Measurements from ENCODE around the gene PHF2.

PHF2 gene

GRCh38 chr9:93701494-93702218, 125.3 kb downstream of the PHF2 start:
- no peaks in the 10 kb centered on the region for H3K27me3 ChIP-seq (ENCODE audit: control insufficient read depth, insufficient read depth, low read length)
- no peak overlapping the region for H3K4me2 ChIP-seq (ENCODE audit: low read length)
- no peaks in the 10 kb centered on the region for H3K36me3 ChIP-seq (ENCODE audit: insufficient read depth, low read length)
- H3K9me3 ChIP-seq (replicated peaks; ENCODE audit: low read length): no peaks in the 10 kb centered on the region
- no peaks in the 10 kb centered on the region for H3K4me1 ChIP-seq (ENCODE audit: control insufficient read depth, insufficient read depth, low read length)
- H3K4me3 ChIP-seq (ENCODE audit: low read length): no peak overlapping the region
- no peak overlapping the region for H3K9ac ChIP-seq (ENCODE audit: low read depth, low read length)

- Histone ChIP-seq H3K27me3 (ENCODE audit: control insufficient read depth, insufficient read depth, low read length) (no peaks in the 10 kb centered on the region), H3K4me3 (ENCODE audit: low read length) (no peak overlapping the region), H3K36me3 (ENCODE audit: insufficient read depth, low read length) (no peaks in the 10 kb centered on the region), H3K4me1 (ENCODE audit: control insufficient read depth, insufficient read depth, low read length) (no peaks in the 10 kb centered on the region), H3K4me2 (ENCODE audit: low read length) (no peak overlapping the region), H3K9ac (ENCODE audit: low read depth, low read length) (no peak overlapping the region), H3K9me3 (replicated peaks; ENCODE audit: low read length) (no peaks in the 10 kb centered on the region)
Observed at GRCh38 chr9:93702261-93702660, 125.9 kb downstream of the PHF2 start.

GRCh38 chr9:93708289-93708986, 132.1 kb downstream of the PHF2 start:
- Histone ChIP-seq H3K36me3 (ENCODE audit: insufficient read depth, low read length) (no peaks in the 10 kb centered on the region), H3K27me3 (ENCODE audit: control insufficient read depth, insufficient read depth, low read length) (no peaks in the 10 kb centered on the region), H3K9ac (ENCODE audit: low read depth, low read length) (no peak overlapping the region), H3K4me1 (ENCODE audit: control insufficient read depth, insufficient read depth, low read length) (no peaks in the 10 kb centered on the region), H3K9me3 (replicated peaks; ENCODE audit: low read length) (no peaks in the 10 kb centered on the region), H3K4me3 (ENCODE audit: low read length) (no peak overlapping the region), H3K4me2 (ENCODE audit: low read length) (no peak overlapping the region)

GRCh38 chr9:93708987-93709302, 132.6 kb downstream of the PHF2 start:
- Histone ChIP-seq H3K9me3 (replicated peaks; ENCODE audit: low read length) (no peaks in the 10 kb centered on the region), H3K4me3 (ENCODE audit: low read length) (no peak overlapping the region), H3K4me1 (ENCODE audit: control insufficient read depth, insufficient read depth, low read length) (no peaks in the 10 kb centered on the region), H3K4me2 (ENCODE audit: low read length) (no peak overlapping the region), H3K27me3 (ENCODE audit: control insufficient read depth, insufficient read depth, low read length) (no peaks in the 10 kb centered on the region), H3K9ac (ENCODE audit: low read depth, low read length) (no peak overlapping the region), H3K36me3 (ENCODE audit: insufficient read depth, low read length) (no peaks in the 10 kb centered on the region)

- Histone ChIP-seq H3K36me3 (ENCODE audit: insufficient read depth, low read length) (no peaks in the 10 kb centered on the region), H3K27me3 (ENCODE audit: control insufficient read depth, insufficient read depth, low read length) (no peaks in the 10 kb centered on the region), H3K4me2 (ENCODE audit: low read length) (no peak overlapping the region), H3K4me3 (ENCODE audit: low read length) (no peak overlapping the region), H3K9me3 (replicated peaks; ENCODE audit: low read length) (no peaks in the 10 kb centered on the region), H3K9ac (ENCODE audit: low read depth, low read length) (no peak overlapping the region), H3K4me1 (ENCODE audit: control insufficient read depth, insufficient read depth, low read length) (no peaks in the 10 kb centered on the region)
Observed at GRCh38 chr9:93709600-93710369, 133.4 kb downstream of the PHF2 start.

GRCh38 chr9:93710370-93710723, 134.0 kb downstream of the PHF2 start:
- no peaks in the 10 kb centered on the region for H3K9me3 ChIP-seq (replicated peaks; ENCODE audit: low read length)
- H3K4me3 ChIP-seq (ENCODE audit: low read length): no peak overlapping the region
- H3K4me2 ChIP-seq (ENCODE audit: low read length): no peak overlapping the region
- H3K36me3 ChIP-seq (ENCODE audit: insufficient read depth, low read length): no peaks in the 10 kb centered on the region
- H3K4me1 ChIP-seq (ENCODE audit: control insufficient read depth, insufficient read depth, low read length): no peaks in the 10 kb centered on the region
- H3K9ac ChIP-seq (ENCODE audit: low read depth, low read length): no peak overlapping the region
- H3K27me3 ChIP-seq (ENCODE audit: control insufficient read depth, insufficient read depth, low read length): no peaks in the 10 kb centered on the region

GRCh38 chr9:93711002-93711401, 134.6 kb downstream of the PHF2 start:
- Histone ChIP-seq H3K4me2 (ENCODE audit: low read length) (no peak overlapping the region), H3K9ac (ENCODE audit: low read depth, low read length) (no peak overlapping the region), H3K4me1 (ENCODE audit: control insufficient read depth, insufficient read depth, low read length) (no peaks in the 10 kb centered on the region), H3K4me3 (ENCODE audit: low read length) (no peak overlapping the region), H3K27me3 (ENCODE audit: control insufficient read depth, insufficient read depth, low read length) (no peaks in the 10 kb centered on the region), H3K36me3 (ENCODE audit: insufficient read depth, low read length) (no peaks in the 10 kb centered on the region), H3K9me3 (replicated peaks; ENCODE audit: low read length) (no peaks in the 10 kb centered on the region)

- no peaks in the 10 kb centered on the region for H3K27me3 ChIP-seq (ENCODE audit: control insufficient read depth, insufficient read depth, low read length)
- no peaks in the 10 kb centered on the region for H3K4me1 ChIP-seq (ENCODE audit: control insufficient read depth, insufficient read depth, low read length)
- no peaks in the 10 kb centered on the region for H3K9me3 ChIP-seq (replicated peaks; ENCODE audit: low read length)
- no peak overlapping the region for H3K4me3 ChIP-seq (ENCODE audit: low read length)
- H3K9ac ChIP-seq (ENCODE audit: low read depth, low read length): no peak overlapping the region
- no peak overlapping the region for H3K4me2 ChIP-seq (ENCODE audit: low read length)
- H3K36me3 ChIP-seq (ENCODE audit: insufficient read depth, low read length): no peaks in the 10 kb centered on the region
Observed at GRCh38 chr9:93712896-93713295, 136.5 kb downstream of the PHF2 start.

GRCh38 chr9:93713716-93714115, 137.3 kb downstream of the PHF2 start:
- H3K4me1 ChIP-seq (ENCODE audit: control insufficient read depth, insufficient read depth, low read length): no peaks in the 10 kb centered on the region
- H3K36me3 ChIP-seq (ENCODE audit: insufficient read depth, low read length): no peaks in the 10 kb centered on the region
- H3K27me3 ChIP-seq (ENCODE audit: control insufficient read depth, insufficient read depth, low read length): no peaks in the 10 kb centered on the region
- H3K9me3 ChIP-seq (replicated peaks; ENCODE audit: low read length): no peaks in the 10 kb centered on the region
- no peak overlapping the region for H3K4me2 ChIP-seq (ENCODE audit: low read length)
- H3K4me3 ChIP-seq (ENCODE audit: low read length): no peak overlapping the region
- H3K9ac ChIP-seq (ENCODE audit: low read depth, low read length): no peak overlapping the region

- no peaks in the 10 kb centered on the region for H3K9me3 ChIP-seq (replicated peaks; ENCODE audit: low read length)
- no peaks in the 10 kb centered on the region for H3K36me3 ChIP-seq (ENCODE audit: insufficient read depth, low read length)
Observed at GRCh38 chr9:93721417-93721965, 145.1 kb downstream of the PHF2 start.

GRCh38 chr9:93724852-93725251, 148.5 kb downstream of the PHF2 start:
- Histone ChIP-seq H3K27me3 (ENCODE audit: control insufficient read depth, insufficient read depth, low read length) (no peaks in the 10 kb centered on the region), H3K4me3 (ENCODE audit: low read length) (no peak overlapping the region), H3K4me1 (ENCODE audit: control insufficient read depth, insufficient read depth, low read length) (no peaks in the 10 kb centered on the region), H3K4me2 (ENCODE audit: low read length) (no peak overlapping the region), H3K9me3 (replicated peaks; ENCODE audit: low read length) (no peaks in the 10 kb centered on the region), H3K9ac (ENCODE audit: low read depth, low read length) (no peak overlapping the region), H3K36me3 (ENCODE audit: insufficient read depth, low read length) (no peaks in the 10 kb centered on the region)

More at GRCh38 chr9:93721417-93721965, 145.1 kb downstream of the PHF2 start:
- no peaks in the 10 kb centered on the region for H3K4me1 ChIP-seq (ENCODE audit: control insufficient read depth, insufficient read depth, low read length)
- no peak overlapping the region for H3K4me2 ChIP-seq (ENCODE audit: low read length)
- H3K4me3 ChIP-seq (ENCODE audit: low read length): no peak overlapping the region
- H3K9ac ChIP-seq (ENCODE audit: low read depth, low read length): no peak overlapping the region
- no peaks in the 10 kb centered on the region for H3K27me3 ChIP-seq (ENCODE audit: control insufficient read depth, insufficient read depth, low read length)
